Spleen (tissue), 11 donors: ENCODE data around the gene SLC66A1. TPM values are rescaled to one million over a fixed set of nuclear protein-coding genes. Genes with fewer than 3 reads are reported as not detected.

Experiments used
- DNase-seq: peaks from one replicate; pipeline ENCODE4 v3.0.0-alpha.2; 2020
- H3K27ac ChIP-seq, 8 donors: fragments of 200-600 bp; sonication (generic) in 7 of 8; 1 replicate in 4 of 8; 2 replicates in 4 of 8; pipeline versions ENCODE4 v1.5.0 to v1.8.0; 2016 to 2021; ENCODE audit warnings: inconsistent platforms in 4 of 8, mild to moderate bottlenecking in 4 of 8, moderate library complexity in 1 of 8
- H3K27me3 ChIP-seq, 7 donors: fragments of 200-600 bp; sonication (generic) in 6 of 7; replicated peaks in 1 of 7; 1 replicate in 4 of 7; 2 replicates in 3 of 7; pipeline versions ENCODE4 v1.5.0 to v1.8.0; 2016 to 2021; ENCODE audit warnings: inconsistent platforms in 3 of 7, mild to moderate bottlenecking in 1 of 7
- H3K36me3 ChIP-seq, 6 donors: fragments of 200-600 bp; sonication (generic) in 5 of 6; 1 replicate in 4 of 6; 2 replicates in 2 of 6; pipeline versions ENCODE4 v1.5.0 to v1.8.0; 2016 to 2021; ENCODE audit warnings: inconsistent platforms in 2 of 6
- H3K4me1 ChIP-seq, 6 donors: fragments of 200-600 bp; sonication (generic) in 5 of 6; 1 replicate in 3 of 6; 2 replicates in 3 of 6; pipeline versions ENCODE4 v1.5.0 to v1.8.0; 2016 to 2021; ENCODE audit warnings: inconsistent platforms in 3 of 6
- H3K4me3 ChIP-seq, 8 donors: fragments of 200-600 bp; sonication (generic) in 7 of 8; 1 replicate in 4 of 8; 2 replicates in 4 of 8; pipeline versions ENCODE4 v1.5.0 to v1.8.0; 2016 to 2021; ENCODE audit warnings: inconsistent platforms in 4 of 8, mild to moderate bottlenecking in 4 of 8, moderate library complexity in 2 of 8
- H3K9me3 ChIP-seq, 8 donors: fragments of 200-600 bp; sonication (generic) in 7 of 8; 1 replicate in 4 of 8; 2 replicates in 4 of 8; pipeline versions ENCODE4 v1.5.0 to v1.8.0; 2016 to 2021; ENCODE audit warnings: inconsistent platforms in 4 of 8
- CTCF ChIP-seq, 11 experiments: fragments of 200-600 bp in 7 of 11; fragments of 450-650 bp in 4 of 11; sonication (generic) in 4 of 11; IDR thresholded peaks in 8 of 11; conservative IDR thresholded peaks in 3 of 11; 1 replicate in 7 of 11; 2 replicates in 4 of 11; pipeline versions ENCODE4 v1.4.0 to v1.8.0; 2016 to 2021; ENCODE audit warnings: antibody characterized with exemption in 11 of 11, inconsistent platforms in 4 of 11, mild to moderate bottlenecking in 1 of 11
- POLR2A ChIP-seq, 3 donors: fragments of 450-650 bp; IDR thresholded peaks; one replicate each; pipeline ENCODE4 v1.5.1; 2017; ENCODE audit warnings: antibody characterized with exemption in 3 of 3, mild to moderate bottlenecking in 1 of 3
- POLR2AphosphoS5 ChIP-seq, 3 donors: sonication (generic); formaldehyde crosslinking; IDR thresholded peaks; one replicate each; pipeline ENCODE4 v1.5.1; 2017; ENCODE audit warnings: antibody characterized with exemption in 3 of 3
- WGBS, 5 donors: extraction: QIAGEN DNeasy Blood & Tissue Kit in 3 of 5; methylation state at CpG; one replicate each; pipeline versions ENCODE4 v1.1.5 to v1.1.7; 2013 to 2018; 5-methylcytosine and 5-hydroxymethylcytosine counted together
- intact Hi-C: fragments of 100-400 bp; cut with DNase I; formaldehyde crosslinking; loops from one replicate; pipeline ENCODE4 v1.15.0; 2023; ENCODE audit warnings: low total_unique reads
- polyA plus RNA-seq, 3 donors: library from polyadenylated mRNA; stranded (reverse); fragments of 200-250 nt; gene quantifications; one replicate each; pipeline ENCODE4 v1.2.1, GENCODE V29; 2013
- total RNA-seq, 7 donors: library from RNA; depleted of rRNA in 3 of 7; stranded (reverse); fragments of >200 nt in 3 of 7; fragmentation: NEBNext Ultra II Directional in 4 of 7; extraction: Animal tissue kit (Norgen Biotek cat#: 25700) in 4 of 7; gene quantifications; one replicate each; pipeline versions ENCODE4 v1.1.0 to v1.2.1, GENCODE V29; 2016 to 2021
- donor health status: healthy with polysubstance abuse.
- donor health status: DM: no; HTN: no; CAD: no; lungs with moderate emphysema.
- donor health status: DM: no; HTN: no; CAD: no.
- donor health status: Bipolar disorder and iron deficiency.
- donor health status: healthy.
- donor health status: DM: no; HTN: no; CAD: no.
- donor health status: DM: yes; HTN: yes; CAD: no.

SLC66A1 gene
- total and polyA plus RNA-seq, 10 donors: 9.6 to 20.9 (median 13.9) TPM

- Histone ChIP-seq H3K27me3 (no peaks in the 10 kb centered on the region), H3K4me3 (no peak overlapping the region), H3K9me3 (no peaks in the 10 kb centered on the region), H3K27ac (peak overlapping the region in 4 of 8 donors; percentile 31 to 65 (median 53)), H3K4me1 (peaks cover 4 to 76% (median 28%) of the 10 kb centered on the region in 6 donors), H3K36me3 (peaks cover 0 to 98% (median 44%) of the 10 kb centered on the region in 6 donors)
- DNase-seq: no peak
- WGBS, 5 donors: 86 to 94% (median 88%) methylated on average over 22 to 23 of the region's 23 CpGs
- TF ChIP-seq POLR2AphosphoS5 (IDR thresholded peaks at IDR 0.05) (peak in 1 of 3 donors; percentile 7), POLR2A (IDR thresholded peaks at IDR 0.05) (no peak)
- intact Hi-C loops: no loop called here
Observed at GRCh38 chr1:19371226-19372135, 59.4 kb downstream of the SLC66A1 start.

- no peaks in the 10 kb centered on the region for H3K27me3 ChIP-seq
- WGBS, 5 donors: 93 to 95% (median 94%) methylated on average over 5 of the region's 5 CpGs
- intact Hi-C loops: no loop called here
- no peak for DNase-seq
- H3K4me1 ChIP-seq: peaks cover 4 to 73% (median 28%) of the 10 kb centered on the region in 6 donors
- H3K4me3 ChIP-seq: no peak overlapping the region
- peak overlapping the region in 1 of 8 donors; percentile 61 for H3K27ac ChIP-seq
- no peaks in the 10 kb centered on the region for H3K9me3 ChIP-seq
- TF ChIP-seq POLR2AphosphoS5 (IDR thresholded peaks at IDR 0.05) (no peak), POLR2A (IDR thresholded peaks at IDR 0.05) (no peak), CTCF (IDR thresholded peaks at IDR 0.05 in 8 of 11, conservative IDR thresholded peaks at IDR 0.05 in 3 of 11) (no peak)
- H3K36me3 ChIP-seq: peaks cover 0 to 98% (median 49%) of the 10 kb centered on the region in 6 donors
Observed at GRCh38 chr1:19372136-19372514, 60.0 kb downstream of the SLC66A1 start.

- H3K36me3 ChIP-seq: peaks cover 0 to 98% (median 52%) of the 10 kb centered on the region in 6 donors
- H3K4me3 ChIP-seq: no peak overlapping the region
- DNase-seq: no peak
- H3K27ac ChIP-seq: no peak overlapping the region
- H3K27me3 ChIP-seq: no peaks in the 10 kb centered on the region
- intact Hi-C loops: no loop called here
- peaks cover 4 to 68% (median 28%) of the 10 kb centered on the region in 6 donors for H3K4me1 ChIP-seq
- no peaks in the 10 kb centered on the region for H3K9me3 ChIP-seq
- 90 to 94% (median 94%) methylated on average over 7 of the region's 7 CpGs for WGBS, 5 donors
- no peak for TF ChIP-seq POLR2A (IDR thresholded peaks at IDR 0.05)
- no peak for TF ChIP-seq POLR2AphosphoS5 (IDR thresholded peaks at IDR 0.05)
- no peak for TF ChIP-seq CTCF (IDR thresholded peaks at IDR 0.05 in 8 of 11, conservative IDR thresholded peaks at IDR 0.05 in 3 of 11)
Observed at GRCh38 chr1:19372602-19373001, 60.5 kb downstream of the SLC66A1 start.

GRCh38 chr1:19373211-19374082 lies 61.3 kb downstream of the SLC66A1 start:
- H3K4me1 ChIP-seq: peaks cover 4 to 65% (median 28%) of the 10 kb centered on the region in 6 donors
- peak in 1 of 3 donors; percentile 11 for TF ChIP-seq POLR2AphosphoS5 (IDR thresholded peaks at IDR 0.05)
- no peak for TF ChIP-seq CTCF (IDR thresholded peaks at IDR 0.05 in 8 of 11, conservative IDR thresholded peaks at IDR 0.05 in 3 of 11)
- no peak for TF ChIP-seq POLR2A (IDR thresholded peaks at IDR 0.05)
- no peak for DNase-seq

More at GRCh38 chr1:19373211-19374082, 61.3 kb downstream of the SLC66A1 start:
- Histone ChIP-seq H3K4me3 (no peak overlapping the region), H3K9me3 (no peaks in the 10 kb centered on the region), H3K27ac (no peak overlapping the region), H3K36me3 (peaks cover 0 to 99% (median 61%) of the 10 kb centered on the region in 6 donors), H3K27me3 (no peaks in the 10 kb centered on the region)
- 86 to 97% (median 94%) methylated on average over 15 of the region's 15 CpGs for WGBS, 5 donors
- intact Hi-C loops: no loop called here
